GM12873 (cell line): Measurements from ENCODE around the gene GPC6.

Experiments
- TF ChIP-seq, protein P1 (sequence below): IDR thresholded peaks from 2 replicates; pipeline ENCODE4 v1.5.1; 2012; ENCODE audit warnings: low read depth, mild to moderate bottlenecking, moderate library complexity, low read length, control low read depth; ENCODE audit not compliant: insufficient read depth; ENCODE audit errors: missing control alignments

The GPC6 gene

DNA sequence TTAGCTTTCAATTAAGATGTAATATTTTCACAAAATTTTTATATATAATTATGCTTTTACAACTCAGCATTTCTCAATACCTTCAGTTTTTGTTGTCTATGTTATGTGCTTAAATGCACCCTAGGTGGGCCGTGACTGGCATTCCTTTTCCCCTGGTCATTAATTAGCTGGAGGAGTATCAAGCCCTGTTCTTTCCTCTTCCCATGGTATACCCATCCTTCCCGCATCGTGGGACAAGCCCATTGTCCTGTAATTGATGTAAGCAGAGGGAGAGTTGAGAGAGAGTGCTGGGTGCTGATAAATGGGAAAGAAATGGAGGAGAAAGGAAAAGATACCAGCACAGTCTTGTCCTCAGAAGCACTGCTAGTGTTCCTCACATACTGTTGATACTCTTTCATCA, 591.7 kb downstream of the GPC6 start:
- TF ChIP-seq, protein P1, sequence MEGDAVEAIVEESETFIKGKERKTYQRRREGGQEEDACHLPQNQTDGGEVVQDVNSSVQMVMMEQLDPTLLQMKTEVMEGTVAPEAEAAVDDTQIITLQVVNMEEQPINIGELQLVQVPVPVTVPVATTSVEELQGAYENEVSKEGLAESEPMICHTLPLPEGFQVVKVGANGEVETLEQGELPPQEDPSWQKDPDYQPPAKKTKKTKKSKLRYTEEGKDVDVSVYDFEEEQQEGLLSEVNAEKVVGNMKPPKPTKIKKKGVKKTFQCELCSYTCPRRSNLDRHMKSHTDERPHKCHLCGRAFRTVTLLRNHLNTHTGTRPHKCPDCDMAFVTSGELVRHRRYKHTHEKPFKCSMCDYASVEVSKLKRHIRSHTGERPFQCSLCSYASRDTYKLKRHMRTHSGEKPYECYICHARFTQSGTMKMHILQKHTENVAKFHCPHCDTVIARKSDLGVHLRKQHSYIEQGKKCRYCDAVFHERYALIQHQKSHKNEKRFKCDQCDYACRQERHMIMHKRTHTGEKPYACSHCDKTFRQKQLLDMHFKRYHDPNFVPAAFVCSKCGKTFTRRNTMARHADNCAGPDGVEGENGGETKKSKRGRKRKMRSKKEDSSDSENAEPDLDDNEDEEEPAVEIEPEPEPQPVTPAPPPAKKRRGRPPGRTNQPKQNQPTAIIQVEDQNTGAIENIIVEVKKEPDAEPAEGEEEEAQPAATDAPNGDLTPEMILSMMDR = no peak

DNA sequence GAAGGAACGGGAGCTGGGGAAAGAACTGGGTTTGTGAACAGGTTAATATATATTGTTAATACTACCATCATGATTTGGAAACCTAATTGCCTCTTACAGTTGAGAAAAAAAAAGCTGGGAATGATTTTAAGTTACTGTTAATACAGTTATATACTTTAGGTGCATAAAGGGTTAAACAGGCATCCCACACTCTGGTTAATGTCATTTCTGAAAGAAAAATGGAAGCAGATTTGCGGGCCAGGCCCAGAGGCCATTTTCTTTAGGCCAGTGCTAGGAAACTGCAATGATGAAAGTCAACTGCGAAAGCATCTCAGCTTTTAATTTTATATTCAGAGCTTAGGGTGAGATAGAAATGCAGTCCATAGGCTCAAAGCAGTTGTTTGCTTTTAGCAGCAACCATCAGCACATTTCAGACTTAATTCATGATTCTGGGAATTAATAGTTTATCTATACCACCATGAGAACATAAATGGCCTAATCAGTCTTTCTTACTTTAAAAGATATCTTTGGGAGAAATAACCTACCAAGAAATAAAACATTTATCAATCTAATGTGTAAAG, 592.8 kb downstream of the GPC6 start:
- TF ChIP-seq, protein P1 = no peak

DNA sequence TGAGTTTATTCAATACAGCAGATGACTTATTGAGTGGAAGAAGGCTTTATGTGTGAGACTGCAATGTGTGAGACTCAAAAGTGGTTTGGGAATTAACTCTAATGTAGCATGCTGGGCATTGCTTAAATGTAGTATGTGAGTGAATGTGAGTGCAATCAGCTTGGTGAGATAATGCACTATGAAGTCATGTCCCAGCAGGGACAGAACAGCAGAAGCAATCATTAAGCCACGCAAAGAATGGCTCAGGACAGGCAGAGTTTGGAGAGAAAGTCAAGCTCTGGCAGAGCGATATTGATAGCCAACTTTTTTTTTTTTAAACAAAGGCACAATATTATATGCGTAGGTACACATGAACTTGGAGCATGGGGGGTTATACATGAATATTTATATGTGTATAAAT, 597.7 kb downstream of the GPC6 start:
- TF ChIP-seq, protein P1 = no peak

DNA sequence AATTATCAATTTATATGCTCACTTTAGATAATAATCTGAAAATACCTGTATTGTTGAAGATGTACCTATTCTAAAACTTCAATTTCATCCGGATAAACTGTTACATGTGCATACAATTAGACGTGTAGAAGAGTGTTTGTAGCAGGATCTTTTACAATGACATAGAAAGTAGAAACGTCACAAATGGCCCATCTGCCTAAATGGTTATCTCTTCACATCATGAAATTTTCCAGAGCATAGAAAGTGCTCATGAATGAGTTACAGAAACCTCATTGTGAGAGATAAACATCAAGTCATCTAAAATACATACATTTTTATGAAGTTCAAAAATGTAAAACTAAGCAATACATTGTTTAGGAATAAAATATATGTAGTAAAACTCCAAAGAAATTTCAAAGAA, 607.4 kb downstream of the GPC6 start:
- TF ChIP-seq, protein P1 = no peak

DNA sequence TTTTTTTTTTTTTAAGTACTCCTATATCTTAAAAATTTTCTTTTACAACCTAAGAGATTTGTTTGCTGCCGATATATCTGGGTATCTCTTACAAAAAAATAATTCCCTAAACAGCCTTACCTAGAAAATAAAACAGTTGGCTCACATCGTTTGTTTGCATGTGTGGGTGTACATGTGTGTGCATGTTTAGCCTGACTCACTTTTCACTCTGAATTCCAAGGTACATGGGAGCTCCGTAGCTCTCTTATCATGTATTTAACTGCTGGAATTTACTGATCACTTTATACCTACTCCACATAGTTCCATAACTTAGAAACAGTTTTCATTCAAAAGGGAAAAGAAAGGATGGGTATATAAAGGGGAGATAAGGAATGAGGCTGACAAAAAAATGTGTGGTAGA, 616.5 kb downstream of the GPC6 start:
- TF ChIP-seq, protein P1 = no peak

DNA sequence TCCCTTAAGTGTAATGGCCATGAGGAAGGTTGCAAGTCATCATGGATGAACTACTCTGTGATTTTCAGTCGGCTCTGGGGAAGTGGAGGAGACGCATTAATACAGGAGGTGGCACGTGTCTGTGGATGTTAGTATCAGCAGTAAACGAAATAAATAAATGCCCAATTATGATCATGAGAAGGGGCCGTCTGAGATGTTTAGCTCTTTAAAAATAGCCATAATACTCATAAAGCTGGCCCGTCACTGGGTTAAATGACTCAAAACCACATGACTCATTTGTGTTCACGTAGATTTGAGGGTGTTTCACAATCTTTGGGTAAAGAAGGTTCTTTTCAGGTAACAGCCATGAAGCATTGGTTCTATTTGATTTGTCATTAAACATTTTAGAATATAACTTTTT, 620.6 kb downstream of the GPC6 start:
- TF ChIP-seq, protein P1 = no peak

DNA sequence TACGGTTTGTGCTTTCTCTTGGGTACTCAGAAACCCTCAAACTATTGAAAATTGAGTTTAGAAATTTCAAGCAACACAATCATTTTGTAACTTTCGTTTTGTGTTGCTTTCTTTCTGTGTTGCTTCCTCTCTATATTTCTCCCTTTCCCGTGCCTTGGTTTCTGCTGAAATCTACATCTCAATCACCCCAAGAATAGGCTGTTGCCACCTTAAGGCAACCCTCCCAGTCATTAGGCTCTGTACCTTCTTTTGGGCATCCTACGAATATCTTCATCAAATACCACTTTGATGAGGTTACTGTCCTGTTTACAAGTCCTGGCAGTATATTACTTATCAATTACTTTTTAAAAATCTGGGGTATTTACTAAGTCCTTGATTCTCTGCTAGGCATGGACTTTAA, 621.6 kb downstream of the GPC6 start:
- TF ChIP-seq, protein P1 = no peak
